ENCODE results near the gene MTR.

MTR gene

DNA sequence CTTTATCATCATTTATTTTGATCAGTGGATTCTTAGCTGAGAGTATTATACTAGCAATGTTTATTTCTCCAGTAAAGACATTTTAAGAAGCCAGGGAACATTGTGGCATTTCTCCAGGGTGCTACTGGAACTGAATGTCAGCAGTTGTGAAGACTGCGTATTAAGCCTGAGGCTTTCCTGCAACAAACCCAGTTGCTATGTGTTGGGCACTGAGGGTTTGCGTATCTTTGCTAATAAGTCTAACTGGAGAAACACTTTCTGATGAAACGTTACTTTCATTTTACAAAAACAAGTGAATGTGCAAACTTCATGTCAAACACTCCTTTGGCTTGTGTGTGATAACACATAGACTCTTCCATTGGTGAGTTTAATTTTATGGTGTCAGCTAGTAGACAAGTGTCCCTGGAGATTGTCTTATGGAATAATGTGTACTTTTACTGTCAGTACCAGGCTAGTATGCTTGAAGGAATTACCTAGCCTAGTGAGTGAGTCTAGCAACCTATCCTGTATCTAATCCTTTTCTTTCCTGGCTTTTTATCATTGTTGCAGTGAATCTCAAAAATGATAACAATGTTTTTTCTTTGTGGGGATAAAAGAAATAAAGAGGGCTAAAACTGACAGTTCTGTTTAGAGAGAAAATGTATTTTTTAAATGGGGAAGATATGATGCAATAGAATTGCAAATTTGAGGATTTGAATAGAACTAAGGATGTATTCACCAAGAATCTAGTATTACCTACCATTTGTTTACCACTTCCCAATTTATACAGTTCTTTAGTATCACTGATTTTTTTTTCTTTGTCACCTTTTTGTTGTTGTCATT is 70.1 kb downstream of the MTR start:
- no peak for DNase-seq

DNA sequence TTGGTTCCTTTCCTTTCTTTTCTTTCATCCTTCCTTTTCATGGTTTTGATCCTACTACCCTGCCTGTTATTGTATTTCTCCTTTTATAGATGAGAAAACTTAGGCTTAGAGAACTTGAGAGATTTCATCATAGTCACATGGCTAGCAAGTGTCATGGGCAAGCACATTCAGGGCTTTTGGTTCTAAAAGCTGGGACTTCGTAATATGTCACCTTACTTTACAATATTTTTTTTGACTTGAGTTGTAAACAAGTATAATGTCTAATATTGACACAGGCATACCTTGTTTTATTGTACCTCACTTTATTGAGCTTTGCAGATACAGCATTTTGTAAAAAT is 70.7 kb downstream of the MTR start:
- DNase-seq, result no peak

DNA sequence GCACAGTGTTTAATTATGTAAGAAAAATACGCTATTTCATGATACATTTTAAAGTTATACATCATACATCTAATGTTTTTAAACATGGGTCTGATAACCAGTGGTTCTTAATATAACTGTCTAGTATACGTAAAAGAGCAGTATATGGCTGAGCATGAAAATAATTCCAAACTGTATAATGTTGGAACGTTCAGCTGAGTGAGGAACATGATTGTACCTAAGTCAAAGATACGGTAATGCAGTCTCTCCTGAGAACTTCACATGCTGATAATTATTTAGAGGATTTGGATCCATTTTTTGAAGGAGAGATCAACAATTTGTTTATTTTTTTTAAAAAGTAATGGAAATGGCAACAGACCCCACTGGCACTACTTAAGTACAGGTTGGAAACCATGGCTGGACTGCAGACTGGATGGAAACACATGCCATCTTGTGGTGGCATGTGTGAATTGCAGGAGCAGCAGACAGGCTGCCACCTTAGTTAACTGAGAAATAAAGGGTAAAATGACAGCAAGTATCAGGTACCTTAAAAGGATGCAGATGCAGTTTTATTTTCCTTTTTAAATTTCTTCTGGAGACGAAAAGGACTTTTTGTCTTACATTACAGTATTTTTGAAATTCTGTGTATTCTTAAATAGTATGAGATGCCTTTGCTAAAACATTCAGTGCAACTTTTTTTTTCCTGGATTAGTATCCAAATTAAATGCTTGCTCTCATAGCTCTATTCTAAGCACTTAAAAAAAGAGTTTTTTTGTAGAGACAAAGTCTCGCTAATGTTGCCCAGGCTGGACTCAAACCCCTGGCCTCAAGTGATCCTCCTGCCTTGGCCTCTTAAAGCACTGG is 73.8 kb downstream of the MTR start:
- no peak for DNase-seq

DNA sequence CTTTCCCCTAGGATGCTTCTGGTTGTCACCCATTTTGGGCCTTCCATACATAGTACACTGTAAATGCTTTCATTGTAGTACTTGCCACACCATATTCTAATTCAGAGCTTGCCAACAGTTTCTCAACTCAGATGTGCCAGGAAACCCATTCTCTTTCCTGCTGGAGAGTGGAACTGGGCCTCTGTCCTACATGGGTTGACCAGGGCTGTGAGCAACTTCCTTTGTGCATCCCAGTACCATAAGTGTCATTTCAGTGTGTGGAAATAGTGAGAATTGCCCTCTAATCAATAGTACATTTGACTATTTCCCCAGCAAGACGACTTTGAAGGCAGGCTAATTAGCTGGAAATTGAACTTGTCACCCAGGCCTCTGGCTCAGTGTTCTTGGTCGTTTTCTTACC is 74.8 kb downstream of the MTR start:
- no peak for DNase-seq

DNA sequence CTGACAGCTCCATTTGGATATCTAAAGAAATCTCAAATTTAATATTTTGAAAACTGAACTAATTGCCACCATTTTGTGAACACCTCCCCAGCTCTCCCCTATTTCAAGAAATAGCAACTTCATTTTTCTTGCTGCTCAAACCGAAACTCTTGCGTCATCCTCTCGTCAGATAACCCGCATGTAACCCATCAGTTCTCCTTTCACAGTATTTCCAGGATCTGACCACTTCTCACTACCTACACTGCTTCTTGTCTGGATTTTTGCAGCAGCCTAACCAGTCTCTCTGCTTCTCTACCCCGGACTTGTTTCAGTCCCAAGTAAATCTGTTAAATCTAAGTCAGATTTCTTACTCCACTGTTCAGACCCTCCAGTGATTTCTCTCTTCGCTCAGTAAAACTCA is 75.6 kb downstream of the MTR start:
- DNase-seq, result no peak

DNA sequence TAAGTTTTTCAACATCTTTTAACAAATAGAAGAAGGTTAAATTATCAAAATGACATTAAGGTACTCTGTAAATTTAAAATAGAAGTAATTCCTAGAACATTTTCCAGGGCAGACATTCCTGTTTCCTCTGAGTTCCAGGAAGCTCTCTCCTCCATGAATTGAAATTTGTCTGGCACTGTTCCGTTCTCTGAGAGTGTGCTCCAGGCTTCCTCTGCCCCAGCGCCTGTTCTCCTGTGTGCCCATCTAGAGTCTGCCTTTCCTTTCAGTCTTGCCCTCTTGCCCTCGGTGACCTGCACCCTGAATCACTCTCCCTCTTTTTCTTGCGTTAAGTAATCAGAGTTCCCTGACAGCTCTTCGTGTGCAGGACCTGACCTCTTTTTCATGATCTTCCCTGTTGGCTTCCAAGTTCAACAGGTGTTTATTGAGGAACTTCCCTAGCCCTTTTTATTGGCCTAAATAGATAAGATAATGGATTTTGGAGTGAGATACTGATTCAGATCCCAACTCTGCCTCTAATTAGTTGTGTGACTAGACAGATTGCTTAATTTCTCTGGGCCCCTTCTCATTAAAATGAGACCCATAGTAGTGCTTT is 77.1 kb downstream of the MTR start:
- no peak for DNase-seq

DNA sequence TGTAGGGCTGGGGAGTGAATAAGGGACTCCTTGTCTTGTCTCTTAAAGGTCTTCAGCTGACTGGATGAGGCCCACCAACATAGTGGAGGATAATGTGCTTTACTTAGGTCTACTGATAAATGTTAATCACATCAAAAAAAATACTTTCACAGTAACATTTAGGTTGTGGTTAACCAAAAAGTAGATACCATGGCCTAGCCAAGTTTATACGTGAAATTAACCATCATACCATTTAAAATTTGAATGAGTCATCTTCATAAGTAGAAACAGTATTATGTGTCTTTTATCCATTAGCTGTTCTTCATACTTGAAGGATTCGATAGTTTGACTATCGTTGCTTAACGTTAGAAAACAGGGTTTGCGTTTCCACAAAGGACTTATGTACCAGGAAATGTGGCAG is 80.9 kb downstream of the MTR start:
- DNase-seq, result no peak

DNA sequence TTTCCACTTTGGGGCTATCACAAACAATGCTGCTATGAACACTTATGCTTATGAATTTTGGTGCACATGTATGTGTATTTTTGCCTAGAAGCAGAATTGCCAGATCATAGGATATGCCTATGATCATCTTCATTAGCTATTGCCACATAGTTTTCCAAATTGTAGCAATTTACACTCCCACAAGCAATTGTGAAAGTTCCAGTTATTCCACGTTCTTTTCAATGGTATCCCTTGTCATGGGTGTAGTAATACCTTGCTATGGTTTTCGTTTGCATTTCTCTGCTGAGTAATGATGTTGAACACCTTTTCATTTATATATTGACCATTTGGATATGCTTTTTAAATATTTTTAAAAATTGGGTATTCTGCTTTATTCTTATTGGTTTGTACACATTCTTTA is 82.6 kb downstream of the MTR start:
- no peak for DNase-seq

DNA sequence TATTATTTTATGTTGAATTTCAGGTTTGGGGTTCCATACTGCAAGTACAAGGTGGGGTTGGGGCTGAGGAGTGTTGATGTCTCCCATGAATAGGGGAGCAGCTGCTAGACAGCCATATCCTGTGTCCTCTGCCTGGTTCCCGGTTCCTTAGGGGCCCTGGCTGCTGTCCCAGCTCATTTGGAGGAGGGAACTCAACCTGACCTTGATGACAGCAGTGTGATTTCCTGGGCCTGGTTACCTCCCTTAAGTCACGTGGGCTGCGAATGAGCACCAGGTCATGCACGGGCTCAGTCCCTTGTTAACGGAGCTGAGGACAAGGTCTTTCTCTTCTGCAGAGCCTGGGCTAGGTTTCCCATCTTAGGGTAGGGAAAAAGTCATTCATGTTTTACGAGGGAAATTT is 85.1 kb downstream of the MTR start:
- no peak for DNase-seq

DNA sequence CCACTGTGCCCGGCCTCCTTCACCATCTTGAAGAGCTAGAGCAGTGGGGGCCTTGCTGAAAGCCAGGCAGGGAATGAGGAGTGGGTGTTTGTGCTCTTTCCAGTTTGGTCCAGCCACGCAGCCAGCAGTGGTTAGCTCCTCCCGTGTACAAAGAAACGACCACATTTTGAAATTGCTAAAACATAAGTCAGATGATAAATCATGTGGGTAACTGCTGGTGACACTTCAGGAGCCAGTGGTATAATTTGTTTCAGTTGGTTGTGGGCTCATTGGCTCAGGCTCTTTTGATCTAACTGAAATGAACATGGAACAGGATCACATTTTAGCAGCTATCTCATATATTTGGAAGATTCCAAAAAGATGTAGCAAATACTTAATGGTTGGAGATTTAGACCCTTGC is 87.6 kb downstream of the MTR start:
- DNase-seq, result no peak

DNA sequence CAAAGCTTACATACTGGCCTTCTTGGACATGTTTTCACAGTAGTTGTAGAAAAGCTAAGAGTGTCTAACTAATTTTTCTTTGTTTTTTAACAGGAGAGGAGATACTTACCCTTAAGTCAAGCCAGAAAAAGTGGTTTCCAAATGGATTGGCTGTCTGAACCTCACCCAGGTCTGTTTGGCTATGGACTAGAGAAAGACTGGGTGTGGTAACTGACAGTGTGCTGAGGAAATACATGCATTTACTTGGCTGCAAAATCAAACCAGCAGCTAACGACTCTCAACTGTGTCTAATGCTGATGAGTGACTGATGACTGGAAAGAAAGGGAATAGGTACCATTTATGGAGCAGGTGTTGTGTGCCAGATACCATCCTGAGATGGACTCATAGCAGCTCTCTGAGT is 91.1 kb downstream of the MTR start:
- no peak for DNase-seq

DNA sequence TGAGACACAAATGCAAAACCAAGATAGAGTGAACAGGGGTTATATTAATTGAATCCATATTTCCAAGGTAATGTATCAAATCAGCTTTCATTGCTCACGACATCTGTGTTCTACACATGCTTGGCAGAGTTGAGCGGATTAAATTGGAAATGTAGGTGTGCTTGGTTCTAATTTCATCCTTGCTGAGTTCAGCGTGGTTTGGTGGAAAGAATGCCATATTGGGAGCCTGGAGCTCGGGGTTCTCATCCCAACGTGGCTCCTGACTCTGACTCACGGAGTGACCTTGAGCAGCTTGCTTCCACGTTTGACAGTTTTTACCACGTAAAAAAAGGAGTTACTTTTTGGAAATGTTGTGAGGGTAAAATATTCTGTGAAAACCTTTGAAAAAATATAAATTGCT is 92.0 kb downstream of the MTR start:
- DNase-seq, result no peak

DNA sequence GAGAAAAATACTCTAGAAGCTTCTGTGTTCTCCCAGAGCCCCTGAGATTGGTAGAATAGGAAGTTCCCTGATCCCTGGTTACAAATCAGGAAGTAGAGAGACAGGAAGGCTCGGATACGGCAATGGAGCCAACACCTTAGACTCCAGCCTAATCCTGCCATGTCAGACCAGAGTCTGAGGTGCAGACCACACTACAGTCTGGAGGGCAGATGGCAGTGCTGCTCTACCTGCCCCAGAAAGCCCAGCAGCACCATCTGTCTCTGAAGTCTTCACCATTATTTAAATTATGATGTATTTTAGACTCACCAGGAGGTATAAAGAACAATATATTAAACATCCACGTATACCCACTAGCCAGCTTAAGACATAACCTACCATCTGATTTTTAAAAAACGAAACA is 93.0 kb downstream of the MTR start:
- no peak for DNase-seq

DNA sequence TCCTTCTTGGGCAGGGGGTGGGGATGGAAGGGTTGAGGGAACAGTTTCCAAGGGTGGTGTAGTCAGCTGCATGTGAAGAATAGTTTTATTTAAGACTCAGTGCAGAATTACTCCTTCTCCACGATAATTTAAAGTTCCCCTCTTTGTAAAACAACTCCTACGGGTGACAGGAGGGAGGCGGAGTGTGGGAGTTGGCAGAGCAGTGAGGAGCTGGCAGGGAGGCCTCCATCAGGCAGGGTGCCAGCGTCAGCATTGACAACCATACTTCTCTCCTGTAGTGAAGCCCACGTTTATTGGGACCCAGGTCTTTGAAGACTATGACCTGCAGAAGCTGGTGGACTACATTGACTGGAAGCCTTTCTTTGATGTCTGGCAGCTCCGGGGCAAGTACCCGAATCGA is 93.8 kb downstream of the MTR start:
- DNase-seq, result no peak

DNA sequence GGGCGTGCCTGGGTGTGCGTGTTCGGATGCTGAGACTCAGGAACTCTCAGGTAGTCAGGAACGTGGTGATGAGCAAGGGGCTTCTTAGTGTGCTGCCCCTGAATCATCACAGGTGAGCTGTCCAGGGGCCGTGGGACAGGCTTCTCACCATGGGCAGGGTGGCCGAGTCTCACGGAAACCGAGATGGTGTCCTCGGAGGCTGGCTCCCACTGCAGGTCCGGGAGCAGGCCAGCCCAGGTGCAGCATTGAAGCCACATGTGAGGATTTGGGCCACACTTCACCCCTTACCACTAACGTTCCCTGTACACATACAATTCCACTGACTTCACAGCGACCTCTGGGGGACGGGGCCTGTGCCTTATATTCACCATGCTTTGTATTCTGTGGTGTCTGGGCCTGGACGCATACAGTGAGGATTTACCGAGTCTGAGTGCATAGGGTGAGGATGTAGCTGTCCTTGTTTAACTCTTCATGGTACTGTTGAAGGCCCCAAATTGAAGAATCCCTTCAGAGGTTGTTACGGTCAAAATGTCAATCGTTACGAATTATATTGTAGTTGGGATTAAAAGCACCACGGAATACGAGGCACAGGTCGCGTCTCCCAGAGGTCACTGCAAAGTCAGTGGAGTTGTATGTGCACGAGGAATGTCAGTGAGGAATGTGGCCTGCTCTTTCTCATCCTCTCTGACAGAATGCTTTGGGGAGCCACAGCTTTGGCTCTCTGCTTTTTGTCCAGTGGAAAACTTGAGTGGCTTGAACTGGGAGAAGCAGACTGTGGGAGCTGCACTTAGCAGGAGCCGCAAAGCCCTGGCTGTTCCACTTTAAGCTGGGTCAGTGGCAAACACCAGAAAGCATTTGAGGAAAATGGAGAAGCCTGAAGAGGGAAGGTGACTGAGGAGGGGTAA is 95.3 kb downstream of the MTR start:
- DNase-seq, result no peak

DNA sequence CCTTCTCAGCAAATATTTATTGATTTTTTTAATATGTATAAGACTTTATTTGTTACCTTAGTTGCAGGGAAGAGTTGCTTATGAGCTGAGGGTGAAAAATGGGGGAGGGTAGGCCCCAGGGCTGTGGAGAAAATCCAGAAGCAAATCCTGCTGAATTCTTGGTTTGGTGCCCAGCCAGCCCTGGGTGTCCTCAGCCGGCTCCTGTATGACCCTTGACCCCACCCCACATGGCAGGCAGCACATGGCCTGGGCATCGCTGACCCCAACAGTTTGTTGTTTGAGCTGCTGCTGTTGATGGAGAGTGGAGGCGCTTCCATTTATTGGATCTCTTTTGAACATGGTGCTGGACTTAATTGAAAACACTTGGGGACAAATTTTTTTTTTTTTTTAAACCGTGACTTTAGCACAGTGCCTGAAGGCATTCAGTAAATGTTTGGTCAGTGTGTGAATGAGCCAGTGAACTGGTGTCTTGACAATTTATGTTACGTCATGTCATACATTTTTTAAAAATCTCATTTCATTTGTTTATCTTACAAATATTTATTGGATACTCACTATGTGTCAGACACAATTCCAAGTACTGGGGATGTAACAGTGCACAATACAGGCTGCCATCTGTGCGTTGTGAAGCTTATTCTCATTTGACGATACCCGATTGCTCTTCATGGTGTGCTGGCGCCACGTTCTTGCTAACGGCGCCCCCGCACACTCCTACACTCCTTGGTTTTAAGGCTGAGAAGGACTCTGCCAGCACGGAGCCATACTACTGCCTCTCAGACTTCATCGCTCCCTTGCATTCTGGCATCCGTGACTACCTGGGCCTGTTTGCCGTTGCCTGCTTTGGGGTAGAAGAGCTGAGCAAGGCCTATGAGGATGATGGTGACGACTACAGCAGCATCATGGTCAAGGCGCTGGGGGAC is 98.8 kb downstream of the MTR start:
- DNase-seq, result no peak

DNA sequence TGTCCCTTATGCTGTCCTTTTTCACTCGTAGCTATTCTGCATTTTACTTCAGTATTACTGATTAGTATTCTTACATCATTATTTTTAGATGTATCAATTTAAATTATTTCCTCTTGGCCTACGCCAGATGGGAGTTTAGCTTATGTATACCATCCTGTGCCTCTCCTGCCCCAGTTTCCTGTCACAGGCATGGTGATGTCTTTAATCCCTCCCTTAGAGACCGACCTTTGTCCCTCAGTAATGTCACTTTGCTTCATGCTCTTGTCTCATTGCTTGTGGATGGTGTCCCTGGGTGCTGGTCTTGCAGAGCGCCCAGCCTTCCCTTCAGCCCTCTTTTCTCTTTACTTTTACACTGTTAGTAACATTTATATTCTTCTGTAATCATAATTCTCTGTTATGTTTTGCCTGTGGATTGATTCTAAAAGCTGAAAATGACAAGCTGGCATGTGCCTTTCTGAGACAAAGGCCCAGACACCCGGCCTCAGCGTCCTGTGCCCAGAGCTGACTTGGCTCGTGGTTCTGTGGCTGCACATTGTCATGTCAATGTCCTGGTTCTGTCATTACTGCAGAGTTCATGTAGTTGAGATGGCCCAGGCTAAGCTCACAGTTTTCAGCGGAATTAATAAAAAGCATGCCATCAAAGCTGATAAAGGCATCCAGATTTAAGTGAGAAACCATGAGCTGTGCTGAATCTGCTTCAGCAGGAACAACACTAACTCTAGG is 100.7 kb downstream of the MTR start:
- no peak for DNase-seq

DNA sequence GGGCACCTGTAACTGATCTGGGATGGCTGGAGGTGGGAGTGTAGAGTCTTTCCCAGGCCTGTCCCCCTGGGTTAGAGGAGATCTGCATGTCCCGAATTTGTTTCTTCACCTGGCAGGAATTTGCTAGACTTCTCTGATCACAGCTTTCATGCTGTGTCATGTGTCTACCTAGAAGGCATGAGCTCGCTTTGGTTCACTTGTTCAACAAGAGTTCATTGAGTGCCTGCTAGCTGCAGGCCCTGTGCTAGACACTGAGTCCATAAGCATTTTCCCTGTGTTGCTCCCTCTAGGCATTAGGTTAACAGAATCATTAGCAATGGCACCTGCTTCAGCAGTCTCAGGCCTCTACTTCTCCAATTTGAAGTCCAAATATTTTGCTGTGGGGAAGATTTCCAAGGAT is 101.6 kb downstream of the MTR start:
- DNase-seq, result no peak

DNA sequence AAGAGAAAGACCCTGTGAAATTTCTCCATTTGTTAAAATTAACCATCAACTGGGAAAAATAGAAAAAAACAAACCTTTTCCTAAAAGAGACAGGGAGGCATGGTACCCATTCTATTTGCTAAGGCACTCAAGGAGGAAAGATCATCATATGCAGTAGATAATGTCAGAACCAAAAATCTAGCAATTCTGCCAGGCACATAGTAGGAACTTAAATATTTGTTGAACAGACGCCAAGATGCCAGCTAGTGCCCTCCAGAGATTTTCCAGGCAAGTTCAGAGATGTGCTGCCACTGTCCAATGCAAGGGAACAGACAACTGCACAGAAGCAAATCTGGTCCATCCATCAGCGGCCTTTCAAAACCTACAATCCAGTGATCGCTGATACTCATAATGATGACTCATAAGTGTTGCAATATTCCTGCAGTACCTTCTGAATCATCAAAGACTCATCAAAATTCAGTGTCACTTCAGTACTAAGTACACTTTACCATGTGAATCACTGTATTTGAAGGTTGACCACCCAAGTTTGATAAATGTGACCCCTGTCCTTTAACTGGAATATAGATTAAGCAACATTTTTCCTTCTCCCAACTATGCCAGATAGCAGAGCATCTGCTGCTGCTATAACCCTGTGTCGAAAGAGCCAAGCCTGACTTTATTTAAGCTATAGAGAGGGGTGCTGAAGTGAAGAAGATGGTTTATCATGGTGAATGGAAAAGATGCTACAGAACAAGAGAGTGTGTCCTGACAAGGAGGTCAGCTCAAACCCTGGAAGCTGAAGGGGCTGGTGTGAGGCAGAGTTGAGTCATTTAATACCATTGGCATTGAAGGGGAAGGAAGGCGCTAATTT is 110.0 kb downstream of the MTR start:
- DNase-seq, result no peak

DNA sequence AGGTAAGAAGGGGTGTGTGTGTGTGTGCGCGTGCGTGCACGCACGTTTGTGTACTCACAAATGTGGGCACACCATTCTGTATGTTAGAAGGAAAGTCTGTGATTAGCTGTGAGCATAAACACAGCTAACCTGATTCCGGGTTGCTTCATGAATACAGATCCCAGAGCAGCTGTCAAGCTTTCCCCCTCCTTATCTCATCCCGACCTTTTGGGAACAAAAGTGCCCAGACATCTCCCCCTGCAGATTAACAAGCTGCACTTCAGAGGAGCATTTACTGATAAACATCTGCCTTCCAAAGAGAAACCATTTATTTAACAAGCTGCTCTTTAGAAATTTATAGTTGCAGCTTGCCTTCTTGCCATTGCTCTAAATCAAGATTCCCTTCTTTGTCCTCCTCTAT is 112.1 kb downstream of the MTR start:
- DNase-seq, result no peak
